Cerebellar cortex (tissue), 1 donor: ENCODE results near the gene COG8.

Experiments
- DNase-seq: peaks from one replicate; pipeline ENCODE4 v3.0.0-alpha.2; 2015; ENCODE audit warnings: low spot score

COG8 gene

GRCh38 chr16:69286941-69287713 lies 52.2 kb downstream of the COG8 start:
- peak; percentile 60 for DNase-seq

DNA sequence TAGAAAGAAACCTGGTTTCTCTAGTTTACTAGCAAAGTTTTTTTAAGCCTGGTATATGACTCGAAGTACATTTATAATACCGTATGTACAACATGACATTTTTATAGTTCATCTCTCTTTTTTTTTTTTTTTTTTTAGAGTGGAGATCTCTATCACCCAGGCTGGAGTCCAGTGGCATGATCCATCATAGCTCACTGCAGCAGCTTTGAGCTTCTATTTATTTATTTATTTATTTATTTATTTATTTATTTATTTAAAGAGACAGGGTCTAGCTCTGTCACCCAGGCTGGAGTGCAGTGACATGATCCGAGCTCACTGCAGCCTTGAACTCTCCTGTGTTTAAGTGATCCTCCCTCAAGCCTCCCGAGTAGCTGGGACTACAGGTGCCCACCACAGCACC lies 54.1 kb downstream of the COG8 start:
- no peak for DNase-seq

DNA sequence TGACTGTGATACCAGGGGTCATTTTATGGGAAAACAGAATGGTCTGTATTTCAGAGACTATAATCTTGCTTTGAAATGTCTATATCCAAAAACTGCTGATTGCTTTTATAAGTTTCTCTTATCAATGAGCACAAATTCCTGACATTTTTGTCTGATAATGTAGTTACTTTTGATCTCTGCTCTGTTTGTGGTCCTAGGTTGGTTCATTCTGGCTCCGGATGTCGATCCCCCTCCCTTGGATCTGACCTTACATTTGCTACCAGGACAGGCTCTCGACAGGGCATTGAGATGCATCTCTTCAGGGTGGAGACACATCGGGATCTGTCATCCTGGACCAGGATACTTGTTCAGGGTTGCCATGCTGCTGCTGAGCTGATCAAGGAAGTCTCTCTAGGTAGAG lies 55.5 kb downstream of the COG8 start:
- no peak for DNase-seq

DNA sequence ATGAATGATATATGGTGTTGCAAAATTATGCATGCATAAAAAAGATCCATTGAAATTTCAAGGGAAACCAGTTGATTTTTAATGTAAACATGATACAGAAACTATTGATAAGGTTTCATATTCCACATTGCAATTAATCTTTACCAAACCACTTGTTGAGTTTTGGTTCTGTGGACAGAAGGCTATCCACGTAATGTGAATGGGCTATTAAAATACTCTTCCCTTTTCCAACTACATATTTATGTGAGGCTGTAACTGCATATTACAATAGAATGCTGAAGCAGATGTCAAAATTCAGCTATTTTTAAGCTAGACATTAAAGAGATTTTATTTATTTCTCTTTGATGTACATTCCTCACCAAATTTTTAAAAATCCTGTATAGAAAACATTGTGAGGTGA lies 62.0 kb downstream of the COG8 start:
- DNase-seq = no peak
